ENCODE data around the gene TPRG1L.
A peak's percentile ranks its signal among the peaks of the same experiment; 100 is the strongest.

TPRG1L gene

GRCh38 chr1:3642919-3643675, 18.3 kb downstream of the TPRG1L start:
- DNase-seq: no peak

GRCh38 chr1:3644273-3644672, 19.5 kb downstream of the TPRG1L start:
- no peak for DNase-seq

DNA sequence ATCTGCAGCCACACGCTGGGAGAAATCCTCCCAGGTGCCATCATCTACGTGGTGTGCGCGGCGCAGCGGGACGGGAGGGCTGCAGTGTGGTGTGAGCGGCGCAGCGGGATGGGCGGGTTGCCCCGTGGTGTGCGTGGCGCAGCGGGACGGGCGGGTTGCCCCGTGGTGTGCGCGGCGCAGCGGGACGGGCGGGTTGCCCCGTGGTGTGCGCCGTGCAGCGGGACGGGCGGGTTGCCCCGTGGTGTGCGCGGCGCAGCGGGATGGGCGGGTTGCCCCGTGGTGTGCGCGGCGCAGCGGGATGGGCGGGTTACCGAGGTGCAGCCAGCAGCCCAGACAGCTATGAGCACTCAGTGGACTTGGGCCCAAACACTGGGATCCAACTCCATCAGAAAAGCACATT, 20.4 kb downstream of the TPRG1L start:
- no peak for DNase-seq

GRCh38 chr1:3645666-3646355, 21.0 kb downstream of the TPRG1L start:
- DNase-seq: no peak

DNA sequence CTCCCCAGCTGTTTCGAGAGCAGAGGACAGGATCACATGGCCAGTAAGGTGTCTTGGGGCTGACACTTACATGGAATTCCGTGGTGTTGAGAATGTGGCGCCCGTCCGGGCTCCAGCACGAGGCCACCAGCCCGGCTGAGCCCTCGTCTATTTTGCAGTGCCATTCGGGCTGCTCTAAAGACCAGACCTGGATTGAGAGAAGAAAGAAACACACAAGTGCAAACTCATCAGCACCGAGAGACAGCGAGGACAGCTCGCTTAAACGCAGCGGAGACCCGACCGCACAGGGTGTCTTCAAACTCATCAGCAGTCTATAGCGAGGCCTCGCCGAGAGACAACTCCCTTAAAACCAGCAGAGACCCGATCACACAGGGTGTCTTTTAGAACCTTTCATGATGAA, 21.8 kb downstream of the TPRG1L start:
- no peak for DNase-seq

DNA sequence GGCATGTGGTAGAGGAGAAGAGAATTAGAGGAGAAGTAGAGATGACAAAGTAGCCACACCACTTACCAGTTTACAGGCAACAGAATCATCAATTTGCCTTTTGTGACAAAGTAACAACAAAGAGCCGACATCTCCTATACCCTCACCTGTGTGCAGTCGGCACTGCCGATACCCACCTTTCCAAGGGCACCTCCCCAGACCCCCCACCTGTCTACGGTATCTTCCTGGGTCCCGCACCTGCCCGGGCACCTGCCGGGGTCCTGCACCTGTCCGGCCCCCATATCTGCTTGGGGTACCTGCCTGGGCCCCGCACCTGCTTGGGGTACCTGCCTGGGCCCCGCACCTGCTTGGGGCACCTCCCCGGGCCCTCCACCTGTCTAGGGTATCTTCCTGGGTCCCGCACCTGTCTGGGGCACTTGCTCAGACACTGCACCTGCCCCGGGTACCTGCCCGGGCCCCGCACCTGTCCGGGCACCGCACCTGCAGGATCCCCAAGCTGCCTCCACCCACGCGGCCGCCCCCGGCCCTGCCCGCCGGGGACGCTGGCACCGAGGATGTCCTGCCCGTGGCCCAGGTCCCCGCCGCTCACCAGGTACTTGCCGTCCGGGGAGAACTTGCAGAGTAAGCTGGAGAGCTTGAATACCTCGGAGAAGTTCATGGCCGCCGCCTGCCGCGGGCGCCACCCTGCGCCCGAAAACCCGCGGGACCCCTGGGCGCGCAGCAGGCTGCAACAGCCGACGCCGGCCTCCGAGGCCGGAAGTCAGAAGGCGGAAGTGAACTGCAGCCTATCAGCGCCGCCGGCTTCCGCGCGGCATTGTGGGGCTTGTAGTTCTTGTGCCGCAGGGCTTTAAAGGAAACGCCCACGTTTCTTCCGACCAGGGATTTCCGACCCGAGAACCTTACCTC, 24.8 kb downstream of the TPRG1L start, which contains the start of gene WRAP73:
WRAP73 (minus strand) TSS at position 762 of the 906 bp plus-strand sequence; CDS start at position 658, 104 bp downstream.
- DNase-seq: peak; percentile 9 to 90 (median 72)

GRCh38 chr1:3650248-3651025, 25.6 kb downstream of the TPRG1L start:
- no peak for DNase-seq

DNA sequence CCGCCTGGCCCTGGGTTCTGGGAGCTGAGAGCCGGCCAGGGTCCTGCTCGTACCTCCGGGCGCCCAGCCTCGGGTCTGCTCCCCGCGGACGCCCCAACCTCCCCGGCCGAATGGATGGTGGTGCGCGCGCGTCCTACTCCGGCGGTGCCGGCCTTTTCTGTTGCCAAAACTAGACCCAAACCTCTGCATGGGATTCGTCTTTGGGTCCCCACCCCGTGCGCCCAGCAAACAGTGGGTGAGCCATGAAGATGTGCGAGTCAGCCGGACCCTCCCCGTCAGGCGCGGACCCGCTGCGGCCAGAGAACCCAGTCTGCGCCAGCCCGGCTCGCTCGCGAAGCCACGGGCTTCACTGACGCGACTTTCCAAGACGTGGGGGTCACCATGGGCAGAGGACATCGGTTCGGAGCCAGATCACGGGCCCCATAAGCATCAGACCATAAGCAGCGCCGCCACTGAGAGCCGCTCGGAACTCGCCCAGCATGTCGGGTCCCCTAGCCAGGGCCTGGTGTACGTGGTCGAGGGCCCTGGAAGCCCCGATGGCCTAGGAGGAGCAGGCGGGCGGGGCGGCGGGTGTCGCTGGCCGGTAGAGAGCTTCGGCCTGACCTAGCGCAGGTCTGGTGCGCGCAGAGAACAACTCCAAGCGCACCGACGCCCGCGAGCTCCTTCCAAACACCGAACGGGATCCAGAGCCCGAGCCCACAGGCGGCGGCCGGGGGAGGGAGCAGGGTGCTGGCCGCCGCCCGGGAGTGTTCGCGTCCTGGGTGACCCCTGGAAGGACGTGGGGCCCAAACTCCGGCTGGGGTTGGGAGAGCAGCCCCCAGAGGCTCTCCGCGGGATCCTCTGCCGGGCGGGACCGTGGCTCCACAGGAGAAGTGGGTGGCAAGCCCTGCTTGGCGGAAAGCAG, 26.5 kb downstream of the TPRG1L start:
- no peak for DNase-seq

DNA sequence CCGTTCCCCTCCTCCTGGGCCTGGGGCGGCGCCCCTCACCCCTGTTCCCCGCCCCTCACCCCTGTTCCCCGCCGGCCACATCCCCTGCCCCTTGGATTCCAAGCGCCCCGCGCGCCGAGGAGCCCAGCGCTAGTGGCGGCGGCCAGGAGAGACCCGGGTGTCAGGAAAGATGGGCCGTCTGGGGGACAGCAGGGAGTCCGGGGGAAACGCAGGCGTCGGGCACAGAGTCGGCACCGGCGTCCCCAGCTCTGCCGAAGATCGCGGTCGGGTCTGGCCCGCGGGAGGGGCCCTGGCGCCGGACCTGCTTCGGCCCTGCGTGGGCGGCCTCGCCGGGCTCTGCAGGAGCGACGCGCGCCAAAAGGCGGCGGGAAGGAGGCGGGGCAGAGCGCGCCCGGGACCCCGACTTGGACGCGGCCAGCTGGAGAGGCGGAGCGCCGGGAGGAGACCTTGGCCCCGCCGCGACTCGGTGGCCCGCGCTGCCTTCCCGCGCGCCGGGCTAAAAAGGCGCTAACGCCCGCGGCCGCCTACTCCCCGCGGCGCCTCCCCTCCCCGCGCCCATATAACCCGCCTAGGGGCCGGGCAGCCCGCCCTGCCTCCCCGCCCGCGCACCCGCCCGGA, 27.2 kb downstream of the TPRG1L start, which contains the start of gene TP73:
TP73 (plus strand) TSS at position 587 of the 618 bp plus-strand sequence. CDS start 29,850 bp downstream, outside the sequence.
- DNase-seq: no peak

GRCh38 chr1:3652548-3653285, 27.9 kb downstream of the TPRG1L start:
- DNase-seq: no peak

- DNase-seq: no peak
Measured at GRCh38 chr1:3653286-3653618, 28.4 kb downstream of the TPRG1L start.

- no peak for DNase-seq
Measured at GRCh38 chr1:3654549-3655281, 29.9 kb downstream of the TPRG1L start.

GRCh38 chr1:3656450-3657095, 31.8 kb downstream of the TPRG1L start:
- no peak for DNase-seq

GRCh38 chr1:3657096-3657475, 32.3 kb downstream of the TPRG1L start:
- DNase-seq: no peak

GRCh38 chr1:3657578-3658230, 32.9 kb downstream of the TPRG1L start:
- no peak for DNase-seq

GRCh38 chr1:3658231-3658615, 33.4 kb downstream of the TPRG1L start:
- no peak for DNase-seq

DNA sequence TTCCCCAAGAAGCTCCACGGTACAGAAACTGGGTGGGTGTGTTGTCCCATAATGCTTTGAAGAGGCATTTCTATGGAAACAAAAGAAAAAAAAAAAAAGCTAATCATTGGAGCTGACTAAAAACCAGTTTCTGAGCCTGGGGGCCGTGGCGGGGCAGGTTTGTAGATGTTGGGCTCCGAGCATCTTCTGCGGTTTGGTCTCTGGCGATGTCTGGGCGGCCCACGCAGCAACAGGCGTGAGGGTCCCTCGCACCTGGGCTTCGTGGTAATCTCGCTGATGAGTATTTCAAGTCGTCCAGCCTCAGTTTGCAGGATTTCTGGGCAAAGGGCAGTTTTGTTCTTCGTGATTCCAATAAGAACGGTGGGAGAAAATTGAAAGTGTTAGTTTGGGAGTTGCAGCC, 34.3 kb downstream of the TPRG1L start:
- DNase-seq: no peak
